Activated naive CD8-positive, alpha-beta T cell (primary cell): Measurements from ENCODE around the gene MAP2K7.
A peak's percentile ranks its signal among the peaks of the same experiment; 100 is the strongest.

ENCODE experiments used
- H3K27ac Mint-ChIP-seq: one replicate; pipeline ENCODE4 v1.8.0; 2021; ENCODE audit warnings: mixed read lengths
- H3K27me3 Mint-ChIP-seq: one replicate; pipeline ENCODE4 v1.8.0; 2021; ENCODE audit warnings: mixed read lengths
- H3K36me3 Mint-ChIP-seq: one replicate; pipeline ENCODE4 v1.8.0; 2021; ENCODE audit warnings: mixed read lengths
- H3K4me1 Mint-ChIP-seq: one replicate; pipeline ENCODE4 v1.8.0; 2021; ENCODE audit warnings: low read depth, mixed read lengths
- H3K4me3 Mint-ChIP-seq: one replicate; pipeline ENCODE4 v1.8.0; 2021; ENCODE audit warnings: mild to moderate bottlenecking, mixed read lengths
- H3K9me3 Mint-ChIP-seq: one replicate; pipeline ENCODE4 v1.8.0; 2021; ENCODE audit warnings: low read depth, mixed read lengths

MAP2K7 gene

GRCh38 chr19:7872306-7873204 is 31.1 kb upstream of the MAP2K7 start:
- no peaks in the 10 kb centered on the region for H3K9me3 Mint-ChIP-seq
- no peaks in the 10 kb centered on the region for H3K36me3 Mint-ChIP-seq
- peaks cover 26% of the 10 kb centered on the region for H3K4me1 Mint-ChIP-seq
- no peaks in the 10 kb centered on the region for H3K27me3 Mint-ChIP-seq
- H3K4me3 Mint-ChIP-seq: peak overlapping the region; percentile 17
- no peak overlapping the region for H3K27ac Mint-ChIP-seq

- peaks cover 24% of the 10 kb centered on the region for H3K4me1 Mint-ChIP-seq
Measured at GRCh38 chr19:7873304-7874075, 30.2 kb upstream of the MAP2K7 start.

DNA sequence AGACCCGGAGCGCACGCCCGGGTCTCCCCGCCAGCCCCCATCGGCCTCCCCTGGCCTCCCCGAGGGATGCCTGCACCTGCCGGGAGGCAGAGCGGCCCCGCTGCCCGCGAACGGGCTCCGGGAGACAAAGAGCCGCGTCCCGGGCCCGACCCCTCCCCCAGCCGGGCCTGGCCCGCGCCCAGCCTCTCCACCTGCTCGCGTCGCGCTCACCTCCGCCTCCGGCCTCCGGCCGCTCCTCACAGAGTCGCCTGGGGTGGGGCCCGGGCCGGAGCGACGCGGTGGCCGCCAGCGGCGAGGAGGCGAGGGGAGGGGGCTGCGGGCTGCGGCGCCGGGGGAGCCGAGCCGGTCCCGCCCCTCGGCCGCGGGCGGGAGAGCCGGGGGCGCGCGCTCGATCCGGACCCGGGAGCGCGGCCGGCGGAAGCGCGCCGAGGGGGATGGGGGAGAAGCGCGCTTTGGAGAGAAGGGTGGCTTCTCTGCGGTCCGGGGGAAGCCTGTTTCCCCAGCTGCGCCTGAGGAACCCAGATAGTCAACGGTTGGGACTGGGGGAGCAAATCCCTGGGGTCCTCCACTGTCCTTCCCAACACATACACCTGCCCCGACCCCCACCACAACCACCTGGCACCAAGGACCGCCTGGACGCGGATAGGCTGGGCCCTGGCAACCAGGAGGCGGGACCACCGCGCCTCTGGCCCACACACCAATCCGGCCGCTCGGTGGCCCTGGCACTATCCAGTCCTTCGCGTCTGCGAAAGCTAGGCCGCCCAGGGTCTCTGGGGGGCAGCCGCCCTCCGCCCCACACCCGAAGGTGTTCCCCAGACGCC is 29.4 kb upstream of the MAP2K7 start, which contains the start of gene PRR36:
Gene PRR36 (minus strand): TSS at position 315 of the 821 bp plus-strand sequence. CDS start 701 bp downstream, outside the sequence.
- Mint-ChIP-seq H3K27ac (no peak within 1 kb of the TSS), H3K9me3 (no peaks in the 10 kb centered on the region), H3K4me1 (peaks cover 20% of the 10 kb centered on the region), H3K36me3 (no peaks in the 10 kb centered on the region), H3K4me3 (peak within 1 kb of the TSS; percentile 81), H3K27me3 (no peaks in the 10 kb centered on the region)

More at GRCh38 chr19:7873304-7874075, 30.2 kb upstream of the MAP2K7 start:
- Mint-ChIP-seq H3K36me3 (no peaks in the 10 kb centered on the region), H3K27me3 (no peaks in the 10 kb centered on the region), H3K9me3 (no peaks in the 10 kb centered on the region), H3K4me3 (peak overlapping the region; percentile 81), H3K27ac (no peak overlapping the region)

- no peaks in the 10 kb centered on the region for H3K27me3 Mint-ChIP-seq
- peak overlapping the region; percentile 52 for H3K4me3 Mint-ChIP-seq
- no peak overlapping the region for H3K27ac Mint-ChIP-seq
- H3K36me3 Mint-ChIP-seq: no peaks in the 10 kb centered on the region
- H3K9me3 Mint-ChIP-seq: no peaks in the 10 kb centered on the region
- H3K4me1 Mint-ChIP-seq: peaks cover 20% of the 10 kb centered on the region
Measured at GRCh38 chr19:7874897-7875273, 28.8 kb upstream of the MAP2K7 start.

GRCh38 chr19:7877249-7877836 is 26.3 kb upstream of the MAP2K7 start:
- Mint-ChIP-seq H3K27ac (no peak overlapping the region), H3K4me1 (peaks cover 5% of the 10 kb centered on the region), H3K27me3 (no peaks in the 10 kb centered on the region), H3K4me3 (no peak overlapping the region), H3K36me3 (no peaks in the 10 kb centered on the region), H3K9me3 (no peaks in the 10 kb centered on the region)

GRCh38 chr19:7879111-7879807 is 24.4 kb upstream of the MAP2K7 start:
- Mint-ChIP-seq H3K27ac (no peak overlapping the region), H3K4me3 (no peak overlapping the region), H3K36me3 (no peaks in the 10 kb centered on the region), H3K9me3 (no peaks in the 10 kb centered on the region), H3K4me1 (peaks cover 2% of the 10 kb centered on the region), H3K27me3 (no peaks in the 10 kb centered on the region)

DNA sequence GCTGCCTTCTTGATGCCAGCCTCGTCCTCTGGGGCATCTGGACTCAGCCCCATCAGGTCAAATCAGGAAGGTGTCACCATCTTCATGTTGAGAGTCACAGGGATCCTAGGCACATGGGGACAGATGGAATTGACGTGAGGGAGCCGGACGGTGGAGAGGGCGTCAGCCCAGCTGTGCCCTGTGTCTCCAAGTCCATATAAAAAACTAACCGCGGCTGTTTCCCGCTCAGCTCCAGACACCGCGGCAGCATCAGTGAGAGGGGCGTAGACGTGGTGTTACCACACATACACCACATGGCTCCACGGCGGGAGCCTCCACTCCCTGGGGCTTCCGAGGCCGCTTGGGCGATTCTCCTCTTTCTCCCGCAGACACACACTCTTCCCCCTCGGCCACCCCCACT is 23.8 kb upstream of the MAP2K7 start:
- H3K27ac Mint-ChIP-seq: no peak overlapping the region
- no peak overlapping the region for H3K4me3 Mint-ChIP-seq
- no peaks in the 10 kb centered on the region for H3K4me1 Mint-ChIP-seq
- H3K36me3 Mint-ChIP-seq: no peaks in the 10 kb centered on the region
- no peaks in the 10 kb centered on the region for H3K9me3 Mint-ChIP-seq
- H3K27me3 Mint-ChIP-seq: no peaks in the 10 kb centered on the region

GRCh38 chr19:7881910-7882309 is 21.8 kb upstream of the MAP2K7 start:
- no peaks in the 10 kb centered on the region for H3K4me1 Mint-ChIP-seq
- no peaks in the 10 kb centered on the region for H3K9me3 Mint-ChIP-seq
- H3K27me3 Mint-ChIP-seq: no peaks in the 10 kb centered on the region
- H3K27ac Mint-ChIP-seq: no peak overlapping the region
- H3K4me3 Mint-ChIP-seq: no peak overlapping the region
- no peaks in the 10 kb centered on the region for H3K36me3 Mint-ChIP-seq

DNA sequence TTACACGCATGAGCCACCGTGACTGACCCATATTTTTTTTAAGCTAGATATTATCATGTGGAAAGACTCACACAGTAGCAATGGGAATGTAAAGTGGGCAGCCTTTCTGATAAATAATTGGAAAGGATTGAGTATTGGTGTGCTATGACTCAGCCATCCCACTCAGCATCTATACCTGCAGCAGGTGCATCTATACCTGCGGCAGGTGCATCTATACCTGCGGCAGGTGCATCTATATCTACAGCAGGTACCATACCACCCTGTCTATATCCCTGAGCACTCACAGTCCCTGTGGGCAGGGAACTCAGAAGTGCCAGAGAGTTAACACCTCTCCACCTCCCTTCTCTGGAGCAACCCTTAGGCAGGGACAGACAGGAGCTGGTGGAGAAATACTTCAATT is 20.6 kb upstream of the MAP2K7 start:
- Mint-ChIP-seq H3K9me3 (no peaks in the 10 kb centered on the region), H3K27ac (no peak overlapping the region), H3K4me3 (no peak overlapping the region), H3K27me3 (no peaks in the 10 kb centered on the region), H3K4me1 (no peaks in the 10 kb centered on the region), H3K36me3 (no peaks in the 10 kb centered on the region)

- Mint-ChIP-seq H3K4me3 (no peak overlapping the region), H3K27ac (no peak overlapping the region), H3K9me3 (no peaks in the 10 kb centered on the region), H3K36me3 (no peaks in the 10 kb centered on the region), H3K4me1 (no peaks in the 10 kb centered on the region), H3K27me3 (peaks cover 3% of the 10 kb centered on the region)
Measured at GRCh38 chr19:7883796-7884570, 19.7 kb upstream of the MAP2K7 start.

- no peak overlapping the region for H3K4me3 Mint-ChIP-seq
- no peak overlapping the region for H3K27ac Mint-ChIP-seq
- no peaks in the 10 kb centered on the region for H3K9me3 Mint-ChIP-seq
- H3K36me3 Mint-ChIP-seq: no peaks in the 10 kb centered on the region
- H3K27me3 Mint-ChIP-seq: peaks cover 3% of the 10 kb centered on the region
- no peaks in the 10 kb centered on the region for H3K4me1 Mint-ChIP-seq
Measured at GRCh38 chr19:7885818-7886217, 17.9 kb upstream of the MAP2K7 start.

DNA sequence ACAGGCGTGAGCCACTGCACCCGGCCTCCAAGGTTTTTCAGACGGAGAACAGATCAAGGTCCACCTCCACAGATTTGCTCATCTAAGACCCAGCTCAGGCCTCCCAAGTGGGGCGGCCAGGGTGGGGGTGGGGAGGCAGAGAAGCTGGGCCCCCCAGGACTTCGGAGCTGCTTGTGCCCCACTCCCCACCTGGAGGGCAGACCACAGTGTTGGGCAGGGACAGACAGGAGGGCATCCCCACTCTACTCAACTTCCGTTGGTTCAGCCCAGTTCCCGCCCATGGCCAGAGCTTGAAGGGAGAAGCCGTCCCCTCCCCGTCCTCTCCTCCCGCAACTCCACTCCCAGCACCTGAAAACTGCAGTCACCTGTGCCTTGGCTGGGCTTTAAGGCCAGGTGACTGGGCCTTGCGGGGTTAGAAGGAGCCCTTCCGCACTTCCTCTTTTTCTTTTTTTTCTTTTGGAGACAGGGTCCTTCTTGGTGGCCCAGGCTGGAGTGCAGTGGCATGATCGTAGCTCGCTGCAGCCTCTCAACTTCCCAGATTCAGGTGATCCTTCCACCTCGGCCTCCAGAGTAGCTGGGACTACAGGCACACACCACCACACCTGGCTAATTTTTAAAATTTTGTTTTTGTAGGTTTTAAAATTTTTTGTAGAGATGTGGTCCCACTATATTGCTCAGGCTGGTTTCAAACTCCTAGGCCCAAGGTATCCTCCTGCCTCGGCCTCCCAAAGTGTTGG is 16.1 kb upstream of the MAP2K7 start:
- H3K4me1 Mint-ChIP-seq: no peaks in the 10 kb centered on the region
- H3K27me3 Mint-ChIP-seq: peaks cover 3% of the 10 kb centered on the region
- no peaks in the 10 kb centered on the region for H3K9me3 Mint-ChIP-seq
- no peak overlapping the region for H3K4me3 Mint-ChIP-seq
- no peaks in the 10 kb centered on the region for H3K36me3 Mint-ChIP-seq
- no peak overlapping the region for H3K27ac Mint-ChIP-seq
